ENCODE data around the gene TTLL12. TPM values are rescaled to one million over a fixed set of nuclear protein-coding genes. Genes with fewer than 3 reads are reported as not detected.

TTLL12 gene
- total RNA-seq, 1 experiment from 2014 or later: 35.2 TPM

DNA sequence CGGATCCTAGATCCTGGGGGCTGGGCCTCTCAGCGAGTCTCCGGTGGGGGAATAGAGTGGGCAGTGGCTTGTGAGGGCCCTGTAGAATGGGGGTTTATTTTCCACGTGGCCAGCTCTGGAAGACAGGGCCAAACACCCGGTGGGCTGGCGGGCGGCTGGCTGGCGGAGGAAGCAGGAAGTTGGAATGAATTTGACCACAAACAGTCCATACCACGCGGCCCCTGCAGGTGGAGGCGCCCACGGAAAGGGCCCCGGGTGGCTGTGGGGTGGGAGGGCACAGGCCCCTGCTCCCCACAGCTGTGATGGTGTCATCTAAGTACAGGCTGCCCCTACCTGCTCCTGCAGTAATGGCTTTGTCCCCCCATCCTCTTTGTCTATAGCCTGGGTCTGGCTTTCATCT, 58.8 kb downstream of the TTLL12 start:
- DNase-seq (ENCODE audit: low spot score): no peak

DNA sequence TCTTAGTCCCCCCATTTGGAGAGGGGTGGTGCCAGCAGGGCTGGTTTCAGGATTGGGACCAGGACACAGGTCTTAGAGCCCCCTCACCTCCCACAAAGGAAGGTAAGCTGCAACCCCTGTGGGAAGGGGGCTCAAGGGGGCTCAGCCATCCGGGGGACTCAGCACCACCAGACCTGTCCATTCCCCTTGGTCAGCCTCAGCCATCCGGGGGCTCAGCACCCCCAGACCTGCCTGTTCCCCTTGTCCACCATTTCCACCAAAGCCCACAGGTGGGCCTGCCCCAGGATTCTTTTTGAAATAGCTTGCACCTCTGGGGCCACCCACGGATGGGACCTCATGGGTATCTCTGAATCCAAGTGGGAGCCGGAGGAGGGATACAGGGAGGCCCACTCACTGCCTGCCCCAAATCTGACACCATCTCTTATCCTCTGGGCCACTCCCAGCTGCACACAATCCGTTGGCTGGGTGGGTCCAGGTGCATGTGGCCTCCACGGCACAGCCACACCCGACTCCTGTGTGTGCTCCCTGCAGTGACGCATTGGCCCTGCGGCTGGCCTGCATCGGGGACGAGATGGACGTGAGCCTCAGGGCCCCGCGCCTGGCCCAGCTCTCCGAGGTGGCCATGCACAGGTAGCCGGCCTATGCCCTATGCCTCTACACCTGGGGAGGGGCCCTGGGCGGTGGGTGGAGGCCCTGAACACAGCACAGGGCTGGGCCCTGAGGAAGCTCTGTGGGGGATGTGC, 59.6 kb downstream of the TTLL12 start:
- no peak for DNase-seq (ENCODE audit: low spot score)

GRCh38 chr22:43126501-43127165, 60.3 kb downstream of the TTLL12 start:
- DNase-seq (ENCODE audit: low spot score): peak; percentile 44

- DNase-seq (ENCODE audit: low spot score): no peak
Observed at GRCh38 chr22:43118953-43119458, 67.9 kb downstream of the TTLL12 start.

DNA sequence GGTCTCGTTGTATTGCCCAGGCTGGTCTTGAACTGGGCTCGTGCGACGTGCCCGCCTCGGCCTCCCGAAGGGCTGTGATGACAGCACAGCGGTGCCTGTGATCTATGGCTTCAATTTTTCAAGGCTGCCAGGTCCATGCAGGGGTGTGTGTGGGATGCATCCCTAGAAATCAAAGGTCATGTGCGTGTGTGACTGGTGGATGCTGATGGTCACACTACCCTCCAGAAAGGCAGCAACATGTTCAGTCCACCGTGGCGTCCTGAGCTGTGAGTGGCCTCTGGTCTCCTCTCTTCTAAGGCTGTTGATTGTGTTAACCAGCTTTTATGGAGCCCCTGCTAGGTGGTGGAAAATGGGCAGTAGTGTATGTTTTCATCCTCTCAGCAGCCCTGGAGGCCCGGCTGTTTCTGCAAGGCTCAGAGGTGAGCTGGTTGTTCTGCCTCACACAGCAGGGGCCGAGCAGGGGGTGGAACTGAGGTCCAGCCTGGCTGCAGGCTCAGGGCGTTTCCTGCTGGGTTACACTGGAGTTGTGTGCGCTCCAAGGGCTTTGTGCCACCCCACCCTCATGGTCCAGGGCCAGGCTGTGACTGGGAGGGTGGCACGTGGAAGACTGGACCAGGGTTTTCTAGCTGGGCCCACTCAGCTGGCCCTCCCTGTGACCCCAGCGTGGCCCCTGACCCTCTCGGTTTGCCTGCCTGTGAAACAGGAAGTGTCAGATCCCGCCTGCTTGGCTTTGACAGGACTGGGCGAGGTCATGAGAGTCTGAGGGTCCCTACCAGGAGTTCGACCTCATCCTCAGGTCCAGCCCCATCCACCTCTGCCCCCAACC, 68.7 kb downstream of the TTLL12 start:
- DNase-seq (ENCODE audit: low spot score): no peak

DNA sequence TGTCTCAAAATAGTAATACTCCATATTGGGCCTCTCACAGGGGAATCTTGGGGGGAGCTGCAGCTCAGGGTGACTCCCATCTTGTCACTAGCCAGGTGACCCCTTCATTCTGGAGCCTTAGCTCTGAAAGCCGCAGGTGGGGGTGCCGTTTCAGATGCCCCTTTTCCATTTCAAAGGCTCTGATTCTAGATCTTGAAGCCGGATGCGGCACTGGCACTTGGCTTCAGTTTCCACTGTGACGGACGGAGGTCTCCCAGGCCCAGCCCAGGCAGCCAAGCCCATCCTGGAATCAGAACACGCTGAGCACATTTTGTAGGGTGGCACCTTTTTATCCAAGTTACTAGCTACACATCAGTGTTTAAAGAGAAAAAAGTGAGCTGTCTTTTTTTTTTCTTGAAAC, 70.0 kb downstream of the TTLL12 start:
- no peak for DNase-seq (ENCODE audit: low spot score)

Other genes with a start within 250 kb of the TTLL12 start
- gene PACSIN2, start 172.0 kb downstream of the TTLL12 start, total RNA-seq (2014; rRNA removed; shearing (Covaris generic)): 52.4 and 56.9 TPM in 2 replicates
- 3.5 and 7.1 TPM in 2 replicates for gene TTLL1, start 97.7 kb downstream of the TTLL12 start, total RNA-seq (2014; rRNA removed; shearing (Covaris generic))
- gene BIK, start 76.4 kb downstream of the TTLL12 start, total RNA-seq (2014; rRNA removed; shearing (Covaris generic)): 0.45 TPM in 1 of 2 replicates, not detected in the other
- 14.6 and 16.5 TPM in 2 replicates for gene MCAT, start 43.7 kb downstream of the TTLL12 start, total RNA-seq (2014; rRNA removed; shearing (Covaris generic))
- gene TSPO, start 35.6 kb downstream of the TTLL12 start, total RNA-seq (2014; rRNA removed; shearing (Covaris generic)): 187 and 269 TPM in 2 replicates
- 0.02 and 0.04 TPM in 2 replicates for gene SCUBE1, start 156.2 kb upstream of the TTLL12 start, total RNA-seq (2014; rRNA removed; shearing (Covaris generic))
- not detected in 2 replicates for gene MPPED1, start 224.9 kb upstream of the TTLL12 start, total RNA-seq (2014; rRNA removed; shearing (Covaris generic))

Measured in H4 (cell line).